HG02763 (cell line): ENCODE results near the gene MTCL3.

Experiments used
- ATAC-seq: cut with Tn5 transposase; IDR thresholded peaks from one replicate; pipeline ENCODE4 v1.9.1; 2021; ENCODE audit warnings: mild to moderate bottlenecking, moderate library complexity; ENCODE audit not compliant: unreplicated experiment

Gene MTCL3

DNA sequence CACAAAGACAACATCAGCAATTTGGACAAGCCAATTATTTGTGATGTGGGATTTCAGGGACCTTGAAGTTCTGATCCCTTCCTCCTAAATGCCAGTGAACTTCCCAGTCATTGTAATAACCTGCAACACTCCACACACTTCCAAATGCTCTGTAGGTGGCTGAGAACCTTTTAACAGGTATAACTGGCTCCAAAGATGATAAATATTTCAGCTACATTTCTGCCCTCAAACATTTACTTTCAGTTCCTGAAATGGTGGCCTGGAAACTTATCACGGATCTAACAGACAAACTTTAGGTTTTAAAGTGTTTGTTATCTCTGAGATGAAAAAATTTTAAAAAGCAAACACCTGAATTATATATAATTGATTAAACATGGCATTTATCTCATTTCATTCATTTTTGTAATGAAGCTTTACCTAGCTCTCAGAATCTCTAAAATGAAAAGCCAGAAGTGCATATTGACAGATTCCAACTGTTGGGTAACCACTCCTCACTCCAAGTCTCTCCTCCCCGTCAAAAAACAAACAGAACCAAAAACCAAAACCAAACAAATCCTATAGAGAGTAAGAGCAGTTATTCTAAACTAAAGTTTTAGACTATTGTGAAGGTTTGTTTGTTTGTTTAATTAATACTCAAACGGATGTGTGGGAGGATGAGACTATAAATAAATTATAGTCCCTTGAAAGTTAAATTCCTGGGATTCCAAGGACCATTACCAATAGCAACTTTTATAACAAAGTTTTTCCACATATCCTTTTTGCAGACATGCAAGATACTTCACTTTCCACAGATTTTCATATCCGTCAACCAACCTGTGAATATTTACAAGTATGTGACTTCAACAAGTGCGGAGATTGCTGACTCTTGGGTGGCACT, 47.5 kb downstream of the MTCL3 start:
- ATAC-seq = peak; percentile 50

DNA sequence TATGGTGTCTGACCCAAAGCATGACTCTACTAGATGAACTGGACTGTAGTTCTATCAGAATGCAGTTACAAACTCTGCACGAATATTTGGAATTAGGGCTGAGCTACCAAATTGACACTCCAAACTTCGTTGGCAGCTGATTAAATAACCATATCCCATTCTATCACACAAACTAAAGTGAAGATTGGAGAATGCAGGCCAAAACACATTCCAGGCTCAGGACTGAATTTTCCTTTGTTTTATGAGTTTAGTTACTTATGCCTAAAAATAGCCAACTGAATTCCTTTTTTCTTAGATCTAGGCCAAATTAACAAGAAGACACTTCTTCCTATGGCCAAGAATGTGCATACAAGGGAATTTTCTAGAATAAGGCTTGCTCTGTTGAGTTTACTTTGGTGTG, 50.2 kb downstream of the MTCL3 start:
- no peak for ATAC-seq

DNA sequence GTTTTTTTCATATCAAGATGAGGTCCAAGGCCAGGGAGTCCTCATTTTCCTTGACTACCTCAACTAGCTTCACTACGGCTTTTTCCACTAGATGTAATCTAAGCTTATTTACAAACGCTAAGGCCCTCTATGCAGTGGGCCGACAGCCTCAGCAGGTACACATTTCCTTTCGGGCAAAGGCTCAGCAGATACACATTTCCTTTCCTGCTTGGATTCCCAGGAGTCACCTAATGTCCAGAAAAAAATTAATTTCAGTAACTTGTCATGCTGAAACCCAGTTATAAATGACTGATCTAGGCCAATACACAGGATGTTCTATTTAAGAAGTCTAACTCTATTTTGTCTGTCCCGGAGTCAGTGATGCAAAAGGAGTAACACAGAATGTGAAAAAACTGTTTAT, 52.7 kb downstream of the MTCL3 start:
- no peak for ATAC-seq

DNA sequence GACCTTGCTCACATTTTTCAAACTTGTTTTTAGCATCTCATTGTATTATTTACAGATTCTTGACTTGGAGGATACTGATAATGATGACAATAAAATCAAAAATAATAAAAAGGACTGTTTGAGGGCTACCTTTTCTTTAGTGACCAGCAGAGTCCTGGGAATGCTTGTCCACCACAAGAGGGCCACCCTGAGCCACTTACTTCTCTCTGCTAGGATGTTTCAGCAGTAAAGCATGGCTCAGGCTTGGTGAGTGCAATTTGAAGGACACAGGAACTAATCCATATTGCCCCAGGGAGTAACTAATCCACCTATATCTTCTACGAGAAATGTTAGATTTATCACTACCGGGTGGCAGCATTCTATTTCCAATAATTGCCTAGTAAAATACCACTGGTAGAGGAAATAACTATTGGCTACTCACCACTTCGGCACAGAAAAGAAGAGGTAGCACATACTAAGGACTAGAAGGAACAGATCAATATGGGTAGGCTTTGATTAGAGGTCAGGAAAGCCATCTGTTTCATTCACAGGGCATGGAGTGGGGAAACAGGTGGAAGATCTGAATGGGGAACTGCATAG, 54.2 kb downstream of the MTCL3 start:
- ATAC-seq = peak; percentile 90

DNA sequence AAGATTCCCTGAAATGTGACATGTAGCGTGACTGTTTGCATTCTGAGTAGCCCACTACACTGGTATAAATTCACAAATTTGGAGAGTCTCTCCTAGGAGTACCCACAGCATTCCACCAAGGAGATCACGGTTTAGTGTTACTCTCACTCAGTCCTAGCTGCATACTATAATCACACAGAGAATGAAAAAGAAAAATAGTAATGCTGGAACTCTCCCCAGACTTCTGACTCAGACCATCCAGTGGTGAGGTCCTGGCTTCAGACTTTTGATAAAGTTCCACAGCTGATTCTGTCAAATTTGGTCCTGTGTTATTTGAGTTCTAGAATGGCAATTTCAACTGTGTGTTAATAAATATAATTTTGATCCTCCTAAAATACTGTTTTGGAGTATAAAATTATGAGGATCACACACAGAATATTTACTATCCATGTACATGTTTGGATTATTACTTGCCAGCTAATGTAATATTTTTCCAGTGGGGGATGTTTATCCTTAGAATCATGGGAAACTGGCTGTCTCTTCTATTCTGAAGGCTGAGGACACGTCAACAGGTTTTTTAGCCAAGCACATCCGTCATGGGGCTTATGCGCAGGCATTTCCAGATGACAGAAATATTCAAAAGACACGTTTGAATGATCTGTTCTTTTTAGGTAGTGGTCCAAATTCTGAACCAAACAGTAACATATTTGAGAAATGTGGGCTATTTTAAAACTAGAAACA, 54.8 kb downstream of the MTCL3 start:
- no peak for ATAC-seq

DNA sequence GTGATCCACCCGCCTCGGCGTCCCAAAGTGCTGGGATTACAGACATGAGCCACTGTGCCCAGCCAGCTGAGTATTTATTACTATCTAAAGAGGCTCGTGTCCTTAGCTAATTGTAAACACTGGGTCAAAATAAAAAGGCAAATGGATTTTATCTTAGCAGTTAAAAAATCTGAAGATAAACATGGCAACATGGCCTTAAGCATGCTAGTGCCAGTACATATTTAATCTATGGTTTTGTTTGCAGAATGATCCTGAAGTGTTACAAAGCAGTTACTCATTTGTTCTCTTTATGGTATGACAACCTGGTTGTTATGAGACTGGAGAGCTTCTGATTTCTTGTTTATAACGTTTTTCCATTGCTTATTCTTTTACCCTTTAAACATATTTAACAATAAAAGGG, 56.1 kb downstream of the MTCL3 start:
- ATAC-seq = no peak

DNA sequence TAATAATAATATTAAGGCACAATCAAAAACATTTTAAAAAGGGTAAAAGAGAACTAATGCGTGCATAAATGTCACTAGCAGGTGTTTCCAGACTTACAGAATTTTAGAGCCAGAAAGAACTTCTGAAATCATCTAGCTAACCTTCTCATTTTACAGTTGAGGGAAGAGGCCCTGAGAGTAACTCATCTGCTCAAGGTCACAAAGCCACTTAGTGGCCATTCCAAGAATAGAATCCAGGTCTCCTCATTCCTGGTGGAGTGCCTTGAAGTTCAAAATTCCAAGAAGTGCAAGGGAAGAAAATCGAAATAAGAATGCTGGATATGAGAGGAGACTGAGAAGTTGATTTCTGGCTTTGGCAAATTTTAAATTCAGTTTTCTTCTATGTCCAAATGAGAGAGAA, 56.8 kb downstream of the MTCL3 start:
- no peak for ATAC-seq

DNA sequence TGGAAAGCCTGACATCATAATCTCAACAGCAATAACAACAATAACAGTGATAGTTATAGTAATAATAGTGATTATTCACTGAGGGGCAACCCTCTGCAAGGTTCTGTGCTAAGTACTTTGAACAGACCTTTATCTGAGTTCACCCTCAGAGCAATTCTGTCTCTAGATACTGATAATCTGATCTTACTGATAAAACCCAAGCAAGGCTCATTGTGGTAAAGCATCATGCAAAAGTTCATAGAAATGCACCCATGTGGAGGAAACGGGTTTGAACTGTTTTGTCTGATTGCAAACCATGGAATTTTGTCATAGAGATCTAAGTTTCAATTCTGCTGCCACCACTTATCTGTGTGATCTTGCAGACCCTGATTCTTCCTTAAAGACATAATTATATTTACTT, 58.7 kb downstream of the MTCL3 start:
- ATAC-seq = no peak

DNA sequence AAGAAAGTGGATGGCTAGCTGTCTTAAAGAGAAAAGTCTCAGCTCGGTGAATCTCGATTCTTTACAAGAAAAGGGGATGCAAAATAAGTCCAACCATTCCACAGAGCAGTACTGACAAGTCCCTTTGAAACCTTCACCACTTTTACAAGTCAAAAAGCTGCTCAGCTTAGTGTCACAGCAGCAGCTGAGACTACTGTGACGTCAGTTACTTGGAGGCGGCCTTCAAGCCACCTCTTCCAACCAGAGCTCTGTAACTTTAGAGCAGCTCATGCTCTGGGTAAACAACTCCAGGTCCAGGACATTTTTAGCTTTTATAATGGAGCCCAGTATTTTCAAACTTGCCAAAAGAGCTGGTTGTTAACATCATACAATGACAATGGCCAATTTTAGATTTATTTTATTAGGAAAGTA, 59.9 kb downstream of the MTCL3 start, which contains the start of gene KIAA0408:
Gene KIAA0408 (minus strand): TSS at position 159 of the 411 bp plus-strand sequence. CDS start 5,408 bp downstream, outside the sequence.
- no peak for ATAC-seq

DNA sequence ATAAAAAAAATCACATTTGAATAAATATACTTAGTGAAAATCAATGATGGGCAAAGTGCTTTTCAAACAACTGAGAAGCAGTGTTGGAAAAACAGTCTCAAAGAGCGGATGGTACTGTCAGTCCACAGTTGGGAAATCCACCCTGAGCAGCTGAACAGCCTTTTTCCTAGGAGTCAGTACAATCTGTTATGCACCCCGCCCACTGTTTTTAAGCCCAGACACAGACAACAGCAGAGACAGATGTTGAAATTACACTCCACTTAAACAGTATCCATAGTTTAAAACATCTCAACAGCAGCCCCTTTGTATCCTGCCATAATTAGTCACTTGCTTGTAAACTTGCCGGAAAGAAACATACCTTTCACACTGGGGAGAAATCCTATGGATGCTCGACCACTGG, 60.3 kb downstream of the MTCL3 start:
- no peak for ATAC-seq

DNA sequence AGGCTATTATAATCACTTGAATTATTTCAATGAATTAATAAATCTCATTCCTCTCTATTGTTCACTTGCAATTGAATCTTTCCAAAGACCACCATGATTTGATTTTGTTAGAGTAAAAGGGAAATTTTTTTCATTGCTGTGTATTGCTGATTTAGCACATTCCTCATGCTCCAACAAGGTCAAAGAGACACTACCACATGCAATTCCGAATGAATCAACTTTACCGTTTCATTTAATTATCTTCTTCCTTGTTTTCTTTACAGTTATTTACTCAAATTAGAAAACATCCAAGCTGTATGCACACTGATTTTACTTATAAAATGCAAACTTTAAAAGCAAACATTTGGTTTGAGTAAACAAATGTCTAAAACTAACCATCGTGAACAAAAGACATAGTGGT, 60.9 kb downstream of the MTCL3 start:
- no peak for ATAC-seq

DNA sequence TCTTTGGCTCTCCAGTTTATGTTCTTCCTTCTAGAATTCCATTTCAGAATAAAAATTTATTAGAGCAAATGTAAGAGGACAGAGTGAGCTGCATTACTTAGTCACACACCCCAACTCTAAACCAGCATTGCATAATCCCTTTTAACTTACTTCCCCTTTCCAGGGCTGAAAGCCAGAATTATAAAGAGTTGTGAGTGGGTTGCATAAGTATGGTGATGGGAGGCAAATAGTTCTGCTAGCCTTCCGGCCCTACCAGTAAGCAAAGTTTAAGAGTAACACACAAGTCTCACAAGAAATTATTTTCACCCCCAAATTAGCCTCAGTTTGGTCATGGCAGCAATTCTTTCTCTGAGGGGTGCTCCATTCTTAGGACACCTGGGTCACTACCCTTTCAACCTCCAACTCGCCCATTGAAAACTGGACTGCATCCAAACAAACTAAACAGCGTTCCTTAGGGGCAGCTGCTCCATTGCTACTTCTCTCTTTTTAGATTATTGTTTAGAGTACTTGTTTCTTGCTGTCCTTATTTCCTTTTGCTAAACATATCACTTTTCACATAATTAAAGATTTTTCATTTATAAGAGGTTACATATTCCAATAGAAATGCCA, 61.6 kb downstream of the MTCL3 start:
- no peak for ATAC-seq

DNA sequence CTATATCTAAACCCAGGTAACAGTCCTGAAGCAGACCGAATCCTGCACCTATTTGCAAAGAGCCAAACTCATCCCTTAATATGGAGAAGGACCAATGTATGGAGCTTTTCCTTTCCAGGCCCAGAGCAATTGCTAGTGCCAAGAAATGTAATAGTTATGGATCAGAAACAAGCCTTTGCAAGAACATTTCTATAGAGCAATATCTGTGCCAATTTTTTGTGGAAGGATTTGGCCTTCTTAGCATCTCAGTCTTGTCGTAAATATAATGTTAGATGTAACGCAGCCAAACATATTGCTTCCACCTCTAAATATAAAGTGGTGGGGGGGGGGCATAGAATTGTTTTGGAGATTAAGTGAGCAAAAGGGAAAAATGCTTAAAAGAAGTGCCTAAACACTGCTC, 62.7 kb downstream of the MTCL3 start:
- ATAC-seq = no peak

DNA sequence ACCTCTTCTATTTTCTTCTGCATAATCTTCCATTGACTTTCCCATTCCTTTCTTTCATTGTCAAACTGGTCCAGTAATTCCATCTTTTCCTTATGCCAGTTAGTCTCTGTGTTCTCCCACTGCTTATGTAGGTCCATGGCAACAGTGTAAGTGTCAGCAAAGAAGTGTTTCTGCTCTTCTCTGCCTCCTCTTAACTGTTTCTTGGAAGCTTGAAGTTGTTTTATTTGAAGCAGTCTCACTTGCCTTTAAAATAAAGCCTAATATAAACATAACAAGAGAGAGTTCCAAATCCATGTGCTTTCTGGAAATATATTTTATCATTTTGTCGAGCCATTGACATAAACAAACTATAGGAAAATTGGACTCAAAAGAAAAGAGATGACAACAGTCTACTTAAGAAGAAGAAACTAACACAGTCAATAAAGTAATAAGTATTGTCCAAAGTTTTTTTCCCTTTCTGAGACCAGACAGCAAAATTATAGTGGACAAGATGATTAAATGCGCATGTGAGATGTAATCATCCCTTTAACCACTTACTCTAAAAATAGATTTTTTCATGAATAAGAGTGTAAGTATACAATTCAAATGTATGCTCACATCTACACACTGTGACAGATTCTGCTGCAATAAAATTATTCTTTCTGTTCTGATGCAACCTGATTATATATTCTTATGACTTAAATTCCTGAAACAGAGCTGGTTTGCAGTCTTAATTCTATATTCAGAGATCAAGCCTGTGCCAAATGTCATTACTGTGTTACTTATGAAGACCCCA, 65.1 kb downstream of the MTCL3 start:
- ATAC-seq = no peak

DNA sequence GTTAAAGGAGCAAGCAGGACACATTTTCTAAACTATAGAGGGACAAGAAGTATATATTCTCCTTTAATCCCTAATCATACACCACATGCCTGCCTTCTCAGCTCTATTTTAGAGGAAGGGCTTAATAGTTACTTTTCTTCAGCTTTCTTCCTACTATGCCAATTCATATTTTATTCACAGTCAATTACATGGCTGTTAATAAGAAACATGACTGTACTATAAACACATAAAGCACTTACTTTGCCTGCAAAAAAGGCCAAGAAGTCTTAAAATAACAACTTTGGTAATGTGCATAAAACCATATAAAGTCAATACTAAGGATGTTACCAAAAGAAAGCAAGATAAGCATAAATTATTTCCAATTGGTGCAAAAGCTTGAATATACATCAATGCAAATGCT, 66.3 kb downstream of the MTCL3 start:
- no peak for ATAC-seq

DNA sequence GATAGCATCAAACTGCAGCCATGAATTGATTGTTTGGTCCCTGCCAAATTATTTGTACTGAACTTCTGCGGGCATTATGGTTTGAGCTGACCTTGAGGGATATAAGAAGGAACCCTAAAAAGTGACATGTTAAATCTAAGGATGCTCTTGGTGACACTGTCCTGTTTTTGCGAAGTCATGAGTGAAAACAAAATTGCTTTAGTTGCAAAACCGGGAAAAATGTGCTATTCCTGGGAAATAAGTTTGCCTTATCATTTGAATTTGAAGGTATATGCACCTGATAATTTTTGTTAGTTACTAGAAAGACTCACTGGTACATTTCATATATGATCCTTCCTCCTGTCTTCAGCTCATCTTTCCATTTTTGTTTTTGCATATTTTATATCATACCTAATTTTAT, 67.7 kb downstream of the MTCL3 start:
- ATAC-seq = no peak

DNA sequence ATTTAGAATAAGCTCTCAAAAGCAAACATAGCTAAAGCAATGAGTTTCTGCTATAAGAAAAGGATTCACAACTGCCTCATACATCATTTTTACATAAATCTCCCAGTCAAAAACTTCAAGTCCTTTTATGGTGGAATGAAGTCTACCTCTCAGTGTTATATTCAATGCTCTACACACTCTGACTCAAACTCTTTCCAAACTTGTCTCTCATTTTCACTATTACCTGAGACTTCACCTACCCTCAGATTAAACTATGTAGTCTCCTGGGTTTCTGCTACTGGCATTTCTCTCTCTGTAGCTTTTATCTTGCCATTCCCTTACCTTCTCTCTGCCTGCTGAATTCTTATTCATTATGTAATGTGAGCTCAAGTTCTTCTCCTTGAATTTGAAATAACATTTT, 71.4 kb downstream of the MTCL3 start:
- ATAC-seq = no peak

DNA sequence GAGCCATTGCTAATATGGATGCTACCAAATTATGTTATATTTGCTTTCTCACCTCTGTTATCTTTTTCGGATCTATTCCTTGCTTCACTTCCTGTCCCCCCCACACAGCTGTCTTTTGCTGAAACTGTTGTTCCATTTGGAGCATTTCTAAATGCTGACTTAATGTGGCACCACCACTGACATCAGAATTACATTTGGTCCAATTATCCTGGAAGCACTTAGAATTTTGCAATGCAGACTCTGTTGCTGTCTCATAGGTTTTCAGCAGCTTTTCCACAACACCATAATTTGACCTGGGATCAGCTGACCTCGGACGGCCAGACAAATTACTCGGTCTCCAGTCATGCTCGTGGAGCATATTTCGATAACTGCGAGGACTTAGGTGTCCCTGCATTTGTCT, 72.8 kb downstream of the MTCL3 start:
- no peak for ATAC-seq

DNA sequence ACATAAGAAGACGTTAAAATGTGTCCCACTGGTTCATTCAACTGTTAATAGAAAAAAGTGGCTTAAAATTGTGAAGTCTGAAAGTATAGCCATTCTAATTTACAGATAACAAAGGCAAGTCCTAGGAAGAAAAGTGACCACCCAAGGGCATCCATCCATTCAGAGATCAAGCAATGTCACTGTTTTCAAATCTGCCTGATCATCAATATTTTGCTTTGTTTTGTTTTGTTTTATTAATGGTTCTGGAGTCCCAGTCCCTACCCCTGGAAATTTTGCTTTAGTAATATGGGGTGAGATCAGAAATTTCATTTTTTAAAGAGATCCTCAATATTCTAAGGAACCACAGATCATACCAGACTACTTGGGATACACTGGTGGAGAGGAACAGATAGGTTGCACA, 77.3 kb downstream of the MTCL3 start:
- ATAC-seq = no peak

DNA sequence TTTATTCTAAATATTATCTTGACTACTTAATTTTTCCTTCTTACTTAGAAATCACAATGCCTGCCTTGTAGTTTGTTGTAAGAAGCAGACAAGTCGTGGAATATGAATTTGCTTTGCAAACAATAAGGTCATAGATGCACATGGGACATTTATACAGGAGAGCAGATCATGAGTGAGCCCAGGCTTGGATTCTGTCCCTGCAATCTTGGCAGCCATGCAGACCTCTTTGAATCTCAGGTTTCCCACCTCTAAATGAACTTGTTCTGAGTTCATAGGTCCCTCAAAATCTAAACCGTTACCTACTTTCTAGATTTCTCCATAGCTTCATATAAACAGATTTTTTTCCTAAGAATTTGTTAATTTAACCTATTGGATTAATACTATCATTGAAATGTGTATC, 79.4 kb downstream of the MTCL3 start:
- ATAC-seq = no peak
